ENCODE measurements around the gene AJUBA.
"Not testable (repeated sequence)": the region's sequence is repeated elsewhere in the genome, so short reads cannot be mapped to it uniquely, and the experiment has no call there.

AJUBA gene

GRCh38 chr14:22951795-22952194, 30.6 kb downstream of the AJUBA start:
- DNase-seq (ENCODE audit: low read depth in 2 of 2) = not testable (repeated sequence)

DNA sequence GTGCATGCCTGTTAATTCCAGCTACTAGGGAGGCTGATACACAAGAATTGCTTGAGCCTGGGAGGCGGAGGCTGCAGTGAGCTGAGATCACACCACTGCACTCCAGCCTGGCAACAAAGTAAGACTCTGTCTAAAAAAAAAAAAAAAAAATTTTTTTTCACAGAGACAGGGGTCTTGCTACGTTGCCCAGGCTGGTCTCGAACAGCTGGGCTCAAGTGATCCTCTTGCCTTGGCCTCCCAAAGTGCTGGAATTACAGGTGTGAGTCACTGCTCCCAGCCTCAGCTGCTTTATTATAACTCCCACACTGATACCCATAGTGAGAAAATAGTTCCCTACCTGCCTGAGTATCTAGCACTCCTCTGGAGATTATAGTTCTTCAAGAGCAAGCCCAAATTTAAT, 36.7 kb downstream of the AJUBA start:
- no peak for DNase-seq (ENCODE audit: low read depth in 2 of 2)

- no peak for DNase-seq (ENCODE audit: low read depth in 2 of 2)
Measured at GRCh38 chr14:22939684-22940083, 42.7 kb downstream of the AJUBA start.

GRCh38 chr14:22935156-22935555, 47.2 kb downstream of the AJUBA start:
- no peak for DNase-seq (ENCODE audit: low read depth in 2 of 2)

DNA sequence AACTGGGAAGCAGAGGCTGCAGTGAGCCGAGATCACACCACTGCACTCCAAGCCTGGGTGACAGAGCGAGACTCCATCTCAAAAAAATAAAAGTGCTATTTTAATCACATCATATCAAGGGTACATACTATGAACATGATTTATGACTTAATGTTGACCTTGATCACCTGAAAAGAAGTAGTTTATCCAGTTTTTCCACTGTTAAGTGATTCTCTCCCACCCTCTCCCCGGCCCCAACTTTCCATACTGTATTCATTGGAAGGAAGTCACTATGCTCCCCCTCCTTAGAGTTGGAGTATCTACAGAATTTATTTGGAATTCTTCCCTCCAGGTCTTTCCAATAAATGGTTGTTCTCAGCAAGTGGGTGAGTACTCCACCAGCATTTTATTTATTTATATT, 50.2 kb downstream of the AJUBA start:
- no peak for DNase-seq (ENCODE audit: low read depth in 2 of 2)

GRCh38 chr14:22929961-22930364, 52.4 kb downstream of the AJUBA start:
- DNase-seq (ENCODE audit: low read depth in 2 of 2) = no peak

DNA sequence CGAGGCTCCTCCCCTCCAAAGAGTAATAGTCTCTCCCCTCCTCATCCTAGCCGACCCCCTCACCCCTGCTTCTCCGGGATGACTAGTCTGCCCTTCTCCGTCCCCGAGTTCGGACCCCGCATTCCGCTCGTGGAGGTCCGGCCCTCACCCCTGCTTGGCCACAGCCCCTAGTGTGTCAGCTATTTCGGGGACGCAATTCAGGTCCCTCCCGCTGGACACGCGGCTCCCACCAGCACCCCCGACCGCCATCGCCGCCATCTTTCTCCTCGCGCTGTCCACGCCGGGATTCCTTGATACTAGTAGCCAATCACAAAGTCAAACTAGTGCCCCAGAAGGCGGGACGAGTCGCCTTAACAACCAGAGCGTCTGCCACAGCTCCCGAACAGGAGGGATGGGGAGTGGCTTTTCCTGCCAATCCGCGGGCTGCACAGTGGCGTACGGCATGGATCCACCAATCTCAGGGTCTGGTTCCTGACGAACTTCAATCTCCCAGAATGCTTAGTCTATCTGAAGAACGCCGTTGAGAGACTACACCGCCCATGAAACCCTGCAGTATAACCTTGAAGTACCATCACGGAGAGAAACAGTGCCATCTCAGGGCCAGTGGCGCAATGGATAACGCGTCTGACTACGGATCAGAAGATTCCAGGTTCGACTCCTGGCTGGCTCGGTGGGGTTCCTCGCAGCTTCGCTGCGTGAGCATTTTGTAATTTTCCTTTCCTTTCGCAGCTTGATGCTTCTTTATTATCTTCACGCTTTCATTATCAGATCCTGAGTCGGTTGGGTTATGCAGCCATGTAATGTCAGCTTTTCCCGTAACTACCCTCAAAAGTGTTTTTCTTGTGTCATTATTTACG, 53.0 kb downstream of the AJUBA start, which contains the start of gene PRMT5:
Gene PRMT5 (minus strand): TSS at position 273 of the 857 bp plus-strand sequence. CDS start 15 bp downstream, at position 258.
- DNase-seq (ENCODE audit: low read depth in 2 of 2) = peak; percentile 95 to 97

- no peak for DNase-seq (ENCODE audit: low read depth in 2 of 2)
Measured at GRCh38 chr14:22928237-22929103, 53.9 kb downstream of the AJUBA start.

DNA sequence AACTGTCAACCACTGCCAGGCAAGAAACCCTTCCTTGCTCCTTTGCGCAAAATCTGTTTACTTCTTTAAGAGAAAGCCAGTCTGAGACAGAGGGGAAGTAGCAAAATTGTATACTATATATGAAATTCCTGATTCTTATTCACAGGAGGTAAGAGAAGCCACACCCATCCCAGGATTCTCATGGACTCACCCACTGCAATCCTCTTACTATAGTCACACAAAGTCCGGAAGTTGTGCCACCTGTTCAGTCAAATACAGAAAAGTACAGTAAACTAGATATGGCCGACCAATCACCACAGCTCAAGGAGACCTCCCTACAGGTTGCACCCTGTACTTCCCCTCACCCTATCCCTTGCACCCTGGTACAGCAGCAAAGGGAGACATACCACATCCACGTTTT, 56.0 kb downstream of the AJUBA start:
- no peak for DNase-seq (ENCODE audit: low read depth in 2 of 2)

- DNase-seq (ENCODE audit: low read depth in 2 of 2) = no peak
Measured at GRCh38 chr14:22925513-22925912, 56.8 kb downstream of the AJUBA start.

- DNase-seq (ENCODE audit: low read depth in 2 of 2) = no peak
Measured at GRCh38 chr14:22923746-22924145, 58.6 kb downstream of the AJUBA start.

DNA sequence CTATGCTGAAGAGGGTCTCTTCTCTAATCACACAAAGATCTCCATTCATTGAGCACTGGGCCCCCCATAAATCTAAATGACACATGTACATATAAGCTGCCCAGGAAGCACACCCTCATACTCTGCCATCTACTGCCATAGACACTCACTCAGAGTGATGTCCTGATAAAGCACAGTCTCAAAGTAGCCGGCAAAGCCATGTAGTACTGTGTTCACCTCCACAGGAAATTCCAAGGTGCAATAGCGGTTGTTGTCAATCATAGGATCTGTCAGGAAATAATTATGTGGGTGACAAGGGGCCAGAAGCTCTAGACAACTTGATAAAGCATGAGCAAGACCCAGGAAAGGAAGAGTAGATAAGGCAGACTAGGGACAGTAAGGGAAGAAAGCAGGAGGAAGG, 60.1 kb downstream of the AJUBA start:
- no peak for DNase-seq (ENCODE audit: low read depth in 2 of 2)
